Subcutaneous adipose tissue (tissue), 4 donors: ENCODE data around the gene DNAH10. TPM values are rescaled to one million over a fixed set of nuclear protein-coding genes. Genes with fewer than 3 reads are reported as not detected.

ENCODE experiments used
- total RNA-seq, 4 donors: library from RNA; depleted of rRNA; stranded (reverse); fragments of >200 nt; gene quantifications; one replicate each; pipeline ENCODE4 v1.1.0, GENCODE V29; 2016
- TF ChIP-seq, protein P1 (sequence below): fragments of 450-650 bp; IDR thresholded peaks from one replicate; pipeline ENCODE4 v1.5.1; 2016; ENCODE audit warnings: low read depth, mild to moderate bottlenecking, control low read depth, antibody characterized with exemption, moderate library complexity

The DNAH10 gene
- total RNA-seq, 4 donors from 2014 or later, result under 0.01 to 0.19 (median 0.08) TPM

DNA sequence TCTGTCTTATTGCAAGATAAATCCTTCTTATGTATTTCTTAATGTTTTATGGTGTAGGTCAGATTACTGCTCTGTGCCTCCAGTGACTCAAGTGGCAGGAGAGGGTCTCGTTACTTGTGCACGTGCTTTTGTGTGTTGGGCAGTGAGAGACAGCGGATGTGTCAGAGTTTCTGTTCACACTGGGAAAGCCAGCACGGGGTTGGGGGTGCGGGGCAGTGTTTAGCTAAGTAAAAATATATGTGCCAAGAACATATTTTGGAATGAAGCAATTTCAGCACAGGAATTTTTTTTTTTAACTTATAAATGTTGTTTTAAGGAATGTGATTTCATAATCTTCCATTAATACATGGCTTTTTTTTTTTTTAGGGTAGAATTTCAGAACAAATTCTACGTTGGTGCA lies 4.5 kb upstream of the DNAH10 start:
- TF ChIP-seq, protein P1, sequence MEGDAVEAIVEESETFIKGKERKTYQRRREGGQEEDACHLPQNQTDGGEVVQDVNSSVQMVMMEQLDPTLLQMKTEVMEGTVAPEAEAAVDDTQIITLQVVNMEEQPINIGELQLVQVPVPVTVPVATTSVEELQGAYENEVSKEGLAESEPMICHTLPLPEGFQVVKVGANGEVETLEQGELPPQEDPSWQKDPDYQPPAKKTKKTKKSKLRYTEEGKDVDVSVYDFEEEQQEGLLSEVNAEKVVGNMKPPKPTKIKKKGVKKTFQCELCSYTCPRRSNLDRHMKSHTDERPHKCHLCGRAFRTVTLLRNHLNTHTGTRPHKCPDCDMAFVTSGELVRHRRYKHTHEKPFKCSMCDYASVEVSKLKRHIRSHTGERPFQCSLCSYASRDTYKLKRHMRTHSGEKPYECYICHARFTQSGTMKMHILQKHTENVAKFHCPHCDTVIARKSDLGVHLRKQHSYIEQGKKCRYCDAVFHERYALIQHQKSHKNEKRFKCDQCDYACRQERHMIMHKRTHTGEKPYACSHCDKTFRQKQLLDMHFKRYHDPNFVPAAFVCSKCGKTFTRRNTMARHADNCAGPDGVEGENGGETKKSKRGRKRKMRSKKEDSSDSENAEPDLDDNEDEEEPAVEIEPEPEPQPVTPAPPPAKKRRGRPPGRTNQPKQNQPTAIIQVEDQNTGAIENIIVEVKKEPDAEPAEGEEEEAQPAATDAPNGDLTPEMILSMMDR, result no peak

DNA sequence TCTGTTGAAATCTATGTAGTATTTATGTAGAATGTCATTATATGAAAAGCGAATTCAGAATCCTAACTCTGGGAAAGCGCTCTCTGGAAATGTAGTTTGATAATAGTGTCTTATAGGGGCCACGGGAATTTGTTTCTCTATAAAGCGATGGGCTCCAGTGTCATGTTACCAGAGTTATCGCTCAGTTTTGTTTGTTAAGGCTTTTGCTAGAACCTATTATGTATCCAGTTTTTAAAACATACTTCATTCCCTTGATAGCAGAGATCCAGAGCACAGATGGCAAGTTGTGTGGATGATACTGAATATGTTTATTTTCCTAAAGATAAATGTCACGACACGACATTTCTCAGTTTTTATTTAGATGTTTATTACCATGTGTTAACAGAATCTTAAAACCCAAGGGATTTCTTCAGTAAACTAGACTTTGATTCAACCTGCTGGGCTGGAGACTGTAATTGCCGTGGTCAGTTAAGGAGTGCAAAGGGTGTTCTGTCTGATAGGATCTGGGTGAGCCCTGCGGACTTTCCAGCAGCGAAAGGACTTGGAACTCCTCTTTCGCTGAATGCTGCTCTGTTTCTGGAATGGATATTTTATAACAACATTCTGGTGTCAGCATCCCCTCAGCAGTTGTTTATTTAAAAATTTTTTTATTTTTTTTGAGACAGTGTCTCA lies 1.7 kb upstream of the DNAH10 start:
- TF ChIP-seq, protein P1, result no peak

DNA sequence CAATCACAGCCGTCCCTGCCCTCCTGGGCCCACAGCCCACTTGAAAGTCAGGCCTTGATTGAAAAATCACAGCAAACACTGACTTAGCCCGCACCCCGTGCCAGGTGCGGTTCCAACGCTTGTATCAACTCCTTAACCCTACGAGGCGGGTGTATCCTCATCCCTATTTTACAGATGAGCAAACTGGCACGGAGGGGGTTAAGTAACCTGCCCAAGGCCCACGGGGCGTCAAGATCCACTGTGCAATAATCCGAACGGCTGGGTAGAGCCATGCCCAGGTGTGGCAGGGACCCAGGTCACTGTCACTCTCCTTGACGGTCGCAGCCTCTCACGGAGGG lies 583 bp downstream of the DNAH10 start:
- TF ChIP-seq, protein P1, result no peak

DNA sequence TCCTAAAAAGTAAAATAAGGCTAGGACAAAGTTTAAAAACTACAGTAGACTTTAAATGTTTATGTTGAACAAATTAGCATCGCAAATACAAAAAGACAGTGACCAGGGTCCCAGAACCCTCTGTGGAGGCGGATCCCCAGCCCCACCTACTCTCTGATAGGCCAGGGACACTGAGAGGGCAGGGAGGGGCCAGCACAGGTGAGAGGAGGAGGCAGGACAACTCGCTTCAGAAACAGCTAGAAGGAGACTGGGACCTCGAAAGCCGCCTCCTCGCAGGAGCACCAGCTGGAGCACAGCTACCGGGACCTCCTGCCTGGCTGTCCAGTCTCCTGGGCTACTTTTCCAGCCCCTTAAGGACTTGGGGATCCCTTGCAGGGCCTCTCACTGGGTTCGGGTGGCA lies 992 bp downstream of the DNAH10 start:
- TF ChIP-seq, protein P1, result no peak

DNA sequence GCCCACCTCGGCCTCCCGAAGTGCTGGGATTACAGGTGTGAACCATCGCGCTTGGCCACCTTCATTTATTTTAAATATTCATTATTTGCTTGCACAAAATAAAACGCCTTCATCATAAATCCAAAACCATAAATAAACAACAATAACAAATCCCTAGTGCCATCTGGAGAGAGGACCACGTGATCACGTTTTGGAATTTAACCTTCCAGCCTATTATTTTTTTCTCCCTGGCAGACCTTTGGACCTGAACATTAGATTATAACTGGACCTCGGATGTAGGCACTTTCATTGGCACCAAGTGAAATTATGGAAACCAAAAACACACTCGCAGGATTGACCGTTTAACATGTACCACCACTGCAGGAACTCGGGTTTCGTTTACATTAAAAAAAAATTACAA lies 2.0 kb downstream of the DNAH10 start:
- TF ChIP-seq, protein P1, result no peak

DNA sequence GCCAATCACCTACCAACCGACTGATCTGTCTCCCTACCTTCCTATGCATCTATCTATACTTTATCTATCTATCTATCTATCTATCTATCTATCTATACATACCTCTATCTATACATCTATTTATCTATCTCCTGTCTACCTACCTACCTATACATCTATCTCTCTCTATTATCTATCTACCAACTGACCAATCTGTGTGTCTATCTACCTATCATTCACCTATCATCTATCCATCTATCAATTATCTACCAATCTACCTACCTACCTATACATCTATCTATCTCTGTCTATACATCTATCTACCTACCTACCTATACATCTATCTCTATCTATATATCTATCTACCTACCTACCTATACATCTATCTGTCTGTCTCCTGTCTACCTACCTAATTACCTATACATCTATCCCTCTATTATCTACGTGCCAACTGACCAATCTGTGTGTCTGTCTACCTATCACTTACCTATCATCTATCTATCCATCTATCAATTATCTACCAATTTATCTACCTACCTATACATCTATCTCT lies 3.5 kb downstream of the DNAH10 start:
- TF ChIP-seq, protein P1, result no peak

DNA sequence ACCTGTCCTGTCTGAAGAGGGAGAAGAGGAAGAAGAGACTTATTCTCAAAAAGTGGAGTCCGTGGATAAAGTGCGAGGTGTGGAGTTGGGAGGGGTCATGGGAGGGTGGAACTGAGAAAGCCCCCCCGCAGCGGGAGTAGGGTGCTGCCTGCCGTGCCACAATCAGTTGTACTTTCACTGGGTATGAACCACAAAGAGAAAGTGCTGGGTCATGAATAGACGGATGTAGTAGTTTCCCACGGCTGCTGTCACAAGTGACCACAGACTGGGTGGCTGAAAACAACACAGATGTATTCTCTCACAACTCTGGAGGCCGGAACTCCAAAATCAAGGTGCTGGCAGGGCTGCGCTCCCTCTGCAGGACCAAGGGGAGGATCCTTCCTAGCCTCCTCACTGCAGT lies 5.5 kb downstream of the DNAH10 start:
- TF ChIP-seq, protein P1, result no peak
